Measurements from ENCODE around the gene SIK3.

- TF ChIP-seq FOXJ3 (CRISPR knock-in tag; IDR thresholded peaks at IDR 0.05) (no peak), TAF1 (IDR thresholded peaks at IDR 0.05; ENCODE audit: borderline replicate concordance, low read depth, low read length) (no peak), CTCF (IDR thresholded peaks at IDR 0.05) (no peak), MAX (IDR thresholded peaks at IDR 0.05; ENCODE audit: low read depth) (no peak), ELF1 (IDR thresholded peaks at IDR 0.05) (no peak), USF2 (IDR thresholded peaks at IDR 0.05; ENCODE audit: borderline replicate concordance, low read depth, low read length) (no peak)
Observed at GRCh38 chr11:116964269-116964668, 134.0 kb downstream of the SIK3 start.
